NOMO-1 treated with dmso at 0.1 percent for 144 hours (cell line): Measurements from ENCODE around the gene L3HYPDH.

ENCODE experiments used
- DNase-seq: peaks from one replicate; lab custom pipeline; 2025; ENCODE audit not compliant: unreplicated experiment; lab: John Stamatoyannopoulos, UW

The L3HYPDH gene

DNA sequence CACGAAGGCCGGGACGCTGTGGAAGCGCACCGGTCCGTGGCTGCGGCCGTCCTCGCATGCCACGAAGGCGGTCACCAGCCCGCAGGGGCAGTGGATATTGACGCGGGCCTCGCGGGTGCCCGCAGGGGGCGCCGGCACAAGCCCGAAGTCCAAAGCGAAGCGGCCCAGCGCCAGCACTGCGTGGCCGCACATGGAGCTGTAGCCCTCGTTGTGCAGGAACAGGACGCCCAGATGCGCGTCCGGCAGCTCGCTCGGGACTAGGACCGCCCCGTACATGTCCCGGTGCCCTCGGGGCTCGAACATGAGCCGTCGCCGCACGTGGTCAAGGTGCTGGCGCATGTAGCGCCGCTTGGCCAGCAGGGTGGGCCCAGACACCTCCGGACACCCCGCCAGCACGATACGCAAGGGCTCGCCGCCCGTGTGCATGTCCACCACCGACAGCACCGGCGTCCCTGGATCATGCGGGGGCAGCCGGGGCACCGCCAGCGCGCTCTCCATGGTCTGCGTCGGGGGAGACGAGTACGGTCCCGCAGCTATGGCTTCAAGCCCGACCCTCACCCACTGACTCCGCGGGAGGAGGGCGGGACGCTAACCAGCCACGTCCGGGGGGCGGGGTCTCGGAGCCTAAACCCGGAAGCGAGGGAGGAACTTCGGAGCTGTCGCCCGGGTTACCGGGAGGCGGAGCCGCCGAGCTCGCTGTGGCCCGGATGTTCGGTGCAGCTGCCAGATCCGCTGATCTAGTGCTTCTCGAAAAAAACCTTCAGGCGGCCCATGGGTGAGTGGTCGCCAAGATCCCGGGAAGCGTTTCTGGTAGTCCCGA is at the start of gene L3HYPDH, which contains the start of gene JKAMP:
L3HYPDH (minus strand) TSS at position 590 of the 820 bp plus-strand sequence; CDS start at position 498, 92 bp downstream.
JKAMP (plus strand) TSS at position 699 of the 820 bp plus-strand sequence; CDS start at position 772, 73 bp downstream.
- peak; percentile 88 for DNase-seq

DNA sequence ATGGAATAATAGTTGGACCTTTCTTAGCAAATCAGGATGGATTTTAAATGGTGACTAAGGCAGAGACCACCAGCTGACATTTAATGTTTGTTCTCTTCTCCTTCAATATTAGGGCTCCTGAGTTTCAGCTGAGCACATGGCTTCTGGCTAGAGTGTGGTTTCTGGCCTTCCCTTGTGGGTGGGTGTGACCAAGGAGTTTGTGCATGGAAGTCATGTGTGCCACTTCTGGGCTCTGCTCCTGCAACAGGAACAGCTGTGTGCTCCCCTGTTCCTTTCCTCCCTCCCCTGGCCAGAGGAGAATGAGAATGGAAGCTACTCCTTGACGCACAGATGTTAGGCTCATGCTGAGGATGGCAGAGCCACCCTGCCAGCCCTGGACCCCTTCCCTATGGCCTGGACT is 48.2 kb upstream of the L3HYPDH start:
- no peak for DNase-seq

DNA sequence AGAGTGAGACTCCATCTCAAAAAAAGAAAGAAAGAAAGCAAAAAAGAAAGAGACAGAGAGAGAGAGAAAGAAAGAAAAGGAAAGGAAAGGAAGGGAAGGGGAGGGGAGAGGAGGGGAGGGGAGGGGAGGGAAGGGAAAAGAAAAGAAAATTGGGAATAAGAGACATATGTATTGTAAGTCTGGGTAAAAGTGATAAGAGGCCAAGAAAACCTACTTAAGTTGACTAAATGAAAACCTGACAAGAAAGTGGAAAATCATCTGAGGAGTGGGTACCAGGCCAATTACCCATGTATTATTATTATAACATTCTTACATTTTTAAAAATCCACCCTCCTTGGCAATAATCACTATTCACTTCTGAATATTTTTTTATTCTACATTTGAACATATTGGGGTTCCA is 46.1 kb upstream of the L3HYPDH start:
- no peak for DNase-seq

DNA sequence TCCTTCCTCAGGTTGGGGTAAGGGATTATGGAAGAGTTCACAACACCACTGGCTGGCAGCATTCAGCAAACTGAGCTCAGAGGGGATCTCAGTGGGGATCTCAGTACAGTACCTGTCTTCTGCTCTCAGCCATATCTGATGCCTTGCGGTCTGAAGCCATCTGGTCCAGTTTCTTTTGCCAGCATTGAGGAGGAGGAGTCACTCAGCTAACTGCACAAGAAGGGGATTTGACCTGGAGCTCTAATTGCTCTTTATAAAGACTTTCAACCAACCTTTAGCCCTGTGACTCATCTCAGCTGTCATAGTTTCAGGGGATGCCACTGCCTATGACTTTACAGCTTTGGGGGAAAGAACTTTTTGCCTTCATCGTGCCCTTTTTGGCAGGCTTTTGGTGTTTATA is 45.0 kb upstream of the L3HYPDH start:
- DNase-seq, result no peak

DNA sequence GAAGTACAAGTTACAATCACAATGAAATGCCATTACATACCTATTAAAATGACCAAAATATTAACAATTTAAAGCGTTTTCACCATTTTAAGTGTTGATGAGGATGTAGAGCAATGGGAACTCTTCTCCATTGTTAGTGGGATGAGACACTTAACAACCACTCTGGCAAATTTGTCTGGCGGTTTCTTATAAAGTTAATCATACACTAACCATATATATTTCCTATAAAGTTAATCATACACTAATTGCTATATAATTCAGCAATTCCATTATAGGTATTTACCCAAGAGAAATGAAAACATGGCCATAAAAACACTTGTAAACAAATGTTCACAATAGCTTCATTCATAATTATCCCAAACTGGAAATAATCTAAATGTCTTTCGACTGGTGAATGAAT is 36.0 kb upstream of the L3HYPDH start:
- no peak for DNase-seq

DNA sequence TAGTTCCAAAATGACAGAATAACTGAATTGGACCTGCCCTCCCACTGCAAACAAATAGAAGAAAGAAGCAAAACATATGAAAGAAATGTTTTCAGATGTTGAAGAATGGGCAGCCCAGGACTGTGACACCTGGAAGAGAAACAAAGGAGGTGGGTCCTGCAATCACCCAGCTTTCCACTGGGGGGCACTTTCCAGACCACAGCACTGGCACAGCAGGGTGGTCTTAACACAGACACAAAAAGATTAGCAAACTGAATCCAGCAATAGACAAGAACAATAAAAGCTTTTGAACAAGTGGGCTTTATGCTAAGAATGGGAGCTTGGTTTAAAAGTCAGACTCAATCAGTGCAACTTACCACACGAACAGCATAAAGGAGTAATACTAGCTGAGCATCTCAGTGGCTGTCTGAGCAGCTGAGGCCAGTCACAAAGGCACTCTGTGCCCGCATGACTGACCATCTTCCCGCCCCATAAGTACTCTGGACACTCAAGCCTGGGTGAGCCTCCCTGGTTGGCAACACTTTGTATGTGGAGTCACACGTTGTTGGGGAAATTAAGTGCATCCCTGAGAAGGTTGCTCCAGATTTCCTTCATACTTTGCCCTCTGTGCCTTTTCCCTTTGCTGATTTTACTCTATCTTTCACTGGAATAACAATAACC is 27.8 kb upstream of the L3HYPDH start:
- no peak for DNase-seq

DNA sequence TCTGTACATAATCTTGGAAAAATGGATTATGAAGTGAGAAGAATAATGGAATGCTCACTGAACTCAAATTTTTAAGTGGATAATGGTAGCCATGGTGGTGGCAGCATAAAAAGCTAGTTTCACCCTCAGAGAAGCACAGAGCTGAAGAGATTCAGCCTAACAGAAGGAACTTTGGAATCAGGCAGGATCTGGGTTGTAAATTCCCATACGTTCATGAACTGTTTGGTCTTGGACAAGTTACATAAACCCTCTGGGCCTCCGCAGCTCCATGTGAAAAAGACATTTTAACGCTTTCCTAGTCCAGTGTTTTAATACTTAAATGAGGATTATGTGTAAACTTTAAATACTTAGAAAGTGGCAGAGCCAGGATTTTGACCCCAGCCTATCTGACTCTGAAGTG is 26.8 kb upstream of the L3HYPDH start:
- DNase-seq, result no peak

DNA sequence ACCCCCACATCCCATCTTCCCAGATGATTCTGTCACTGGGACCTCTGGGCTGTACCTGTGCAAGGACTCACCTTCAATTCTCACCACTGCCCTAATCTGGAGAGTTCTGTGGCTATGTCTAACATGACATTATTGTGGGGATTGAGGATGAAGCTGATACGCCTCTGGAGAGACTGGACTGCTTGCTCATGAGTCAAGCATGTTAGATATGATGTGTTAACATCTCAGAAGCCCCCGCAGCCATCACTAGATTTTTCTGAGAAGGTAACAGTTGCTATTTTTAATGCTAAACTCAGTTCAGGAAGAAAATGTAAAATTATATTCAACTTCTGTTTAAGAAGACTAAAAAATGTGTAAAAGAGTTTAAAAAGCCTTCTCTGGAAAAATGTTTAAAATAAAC is 25.8 kb upstream of the L3HYPDH start:
- no peak for DNase-seq

DNA sequence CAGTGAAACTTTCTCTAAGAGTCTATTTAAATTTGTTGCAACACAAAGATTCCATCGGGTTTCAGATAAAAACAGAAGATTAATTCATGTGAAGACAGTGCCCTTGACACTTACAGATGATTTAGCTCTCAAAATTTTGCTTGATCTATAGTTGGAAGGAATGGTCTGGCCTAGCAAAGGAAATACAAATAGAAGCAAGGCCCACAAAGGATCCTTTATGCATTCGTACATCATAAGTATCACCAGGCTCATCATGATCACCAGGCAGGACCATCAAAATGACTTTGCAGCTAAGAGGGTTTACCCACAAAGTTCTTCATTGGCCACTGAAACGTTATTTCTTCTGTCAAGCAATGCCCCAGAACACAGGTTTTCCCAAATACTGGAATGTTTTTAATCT is 24.9 kb upstream of the L3HYPDH start:
- DNase-seq, result no peak

DNA sequence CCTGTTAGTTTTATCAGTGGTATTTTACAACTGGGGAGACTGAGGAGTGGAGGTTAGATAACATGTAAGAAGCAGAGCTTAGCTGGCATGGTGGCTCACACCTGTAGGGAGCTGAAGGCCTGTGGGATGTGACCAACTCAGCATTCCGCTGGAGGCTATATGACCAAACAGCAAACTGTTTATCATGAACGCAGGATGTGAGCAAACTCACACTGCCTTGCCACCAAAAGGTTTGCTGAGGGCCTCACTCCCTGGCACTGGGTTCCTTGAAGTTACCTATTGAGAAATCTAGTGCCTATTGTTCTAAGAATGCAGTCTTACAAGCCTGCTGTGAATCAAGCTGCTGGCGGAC is 23.5 kb upstream of the L3HYPDH start:
- no peak for DNase-seq

DNA sequence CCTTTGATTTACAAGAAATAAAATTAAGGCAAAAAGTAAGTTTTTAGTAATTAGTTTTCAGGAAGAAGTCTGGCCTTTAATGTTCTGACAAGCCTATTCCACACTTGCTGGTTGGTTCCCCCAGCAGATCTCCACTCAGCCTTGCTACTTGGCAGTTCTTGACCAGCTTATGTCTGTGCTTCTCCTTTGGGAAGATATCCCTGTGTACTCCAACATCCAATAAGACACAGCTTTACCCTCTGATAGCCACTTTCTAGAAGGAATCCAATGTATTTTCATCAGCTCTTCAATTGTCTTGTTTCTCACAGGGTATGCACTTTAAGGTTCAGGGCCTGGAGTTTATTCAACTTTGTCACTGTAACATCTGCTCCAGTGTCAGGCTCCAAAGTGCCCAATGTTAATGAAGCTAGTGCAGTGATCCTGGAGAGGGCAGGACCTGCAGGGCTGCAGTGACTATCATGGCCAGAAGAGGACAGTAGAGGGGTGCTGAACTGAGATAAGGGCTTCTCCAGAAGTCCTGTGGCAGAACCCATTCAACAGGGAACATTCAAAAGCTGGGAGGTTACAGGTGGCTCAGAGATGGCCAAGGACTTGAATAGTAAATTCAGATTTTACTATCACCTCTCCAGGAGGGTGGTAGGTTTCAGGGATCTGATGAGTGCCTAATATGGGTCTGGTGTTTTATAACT is 23.0 kb upstream of the L3HYPDH start:
- DNase-seq, result peak; percentile 52

DNA sequence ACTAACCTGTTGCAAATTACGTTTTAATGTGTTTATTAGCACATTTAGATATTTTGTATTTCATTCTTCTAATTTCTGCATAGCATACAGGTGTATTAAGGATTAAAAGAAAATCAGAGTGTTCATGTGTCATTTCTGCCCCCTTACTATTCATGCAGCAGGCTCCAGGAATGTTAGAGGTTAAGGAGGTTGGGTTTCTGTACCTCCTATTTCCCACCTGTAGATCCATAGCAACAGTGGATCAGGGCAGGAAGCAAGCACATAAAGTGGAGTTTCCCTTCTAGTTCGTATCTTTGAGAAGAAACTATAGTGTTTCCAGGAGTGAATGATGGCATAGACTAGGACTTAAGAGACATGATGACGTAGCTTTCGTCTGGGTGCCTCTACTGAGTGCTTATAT is 19.0 kb upstream of the L3HYPDH start:
- DNase-seq, result no peak

DNA sequence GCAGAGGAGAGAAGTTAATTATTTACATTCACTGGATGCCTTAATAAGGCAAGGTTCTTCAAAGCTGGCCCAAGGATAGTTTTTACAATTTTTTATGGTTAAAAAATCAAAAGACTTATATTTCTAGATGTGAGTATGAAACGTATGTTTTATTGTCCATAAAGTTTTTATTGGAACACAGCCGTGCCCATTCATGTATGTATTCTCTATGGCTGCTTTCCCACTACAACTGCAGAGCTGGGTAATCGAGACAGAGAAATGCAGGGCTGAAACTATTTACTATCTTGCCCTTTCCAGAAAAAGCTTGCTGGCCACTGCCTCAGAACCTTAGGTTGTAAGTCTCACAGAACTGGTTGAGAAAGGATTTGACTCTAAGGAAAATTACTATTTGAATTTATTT is 16.5 kb upstream of the L3HYPDH start:
- no peak for DNase-seq

DNA sequence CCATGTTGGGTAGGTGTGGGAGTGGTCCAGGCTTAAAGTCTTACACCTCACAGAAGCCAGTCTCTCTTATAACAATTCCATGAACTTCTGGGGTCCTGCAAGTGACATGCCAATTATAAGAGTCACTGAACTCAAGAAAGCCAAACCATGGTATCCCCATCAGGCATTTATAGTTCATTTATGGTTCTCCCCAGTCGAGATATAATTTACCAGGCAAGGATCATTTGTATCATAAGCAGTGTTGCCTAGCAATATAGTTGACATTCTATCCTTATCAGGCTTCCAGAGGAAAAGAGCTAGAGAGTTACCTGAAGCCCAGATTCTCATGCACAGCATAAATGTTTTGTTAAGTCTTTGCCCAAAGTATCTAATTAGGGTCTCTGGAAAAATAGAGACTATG is 8.2 kb upstream of the L3HYPDH start:
- no peak for DNase-seq

DNA sequence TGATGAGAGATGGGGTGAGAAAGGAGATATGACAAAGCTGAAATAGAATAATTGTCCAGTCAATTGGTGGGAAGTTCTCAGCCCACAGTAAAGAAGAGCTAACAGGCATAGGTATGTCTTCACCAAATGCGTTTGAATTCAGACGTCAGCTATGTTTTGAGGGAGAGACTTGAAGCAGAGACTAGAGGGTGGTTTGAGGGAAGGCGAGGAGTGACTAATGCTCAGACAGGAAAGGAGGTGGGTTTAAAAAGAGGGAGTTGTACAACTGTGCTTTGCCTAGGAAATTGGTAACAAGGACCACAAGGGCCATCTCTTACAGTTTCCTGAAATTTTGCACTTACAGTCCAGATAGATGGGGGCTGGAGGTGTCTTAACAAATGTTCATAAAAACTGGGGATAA is 6.5 kb upstream of the L3HYPDH start:
- DNase-seq, result no peak

DNA sequence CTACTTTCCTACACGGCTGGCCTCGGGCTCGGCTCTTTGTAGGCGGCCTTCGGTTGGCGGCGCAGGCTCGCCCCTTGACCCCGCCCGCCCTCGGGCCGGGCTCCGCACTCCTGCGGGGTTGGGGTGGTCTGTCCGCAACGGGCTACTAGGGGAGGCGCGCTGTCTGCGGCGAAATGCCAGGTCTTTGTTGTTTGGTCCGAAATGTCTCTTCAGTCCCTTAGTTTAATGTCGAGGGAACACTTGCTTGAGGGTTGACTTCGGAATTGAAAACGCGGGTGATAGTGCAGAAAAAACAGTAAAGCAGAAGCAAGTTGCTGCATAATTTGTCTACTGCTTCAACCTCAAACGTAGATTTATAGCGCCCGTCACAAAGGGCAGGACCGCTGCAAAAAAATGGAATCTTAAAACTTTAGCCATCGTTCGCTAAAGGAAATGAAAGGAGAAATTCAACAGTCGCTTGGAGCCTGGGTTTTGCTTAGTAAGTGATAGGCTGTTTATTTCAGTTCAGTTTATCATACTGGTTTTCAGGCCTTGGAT is 499 bp upstream of the L3HYPDH start:
- peak; percentile 52 for DNase-seq

DNA sequence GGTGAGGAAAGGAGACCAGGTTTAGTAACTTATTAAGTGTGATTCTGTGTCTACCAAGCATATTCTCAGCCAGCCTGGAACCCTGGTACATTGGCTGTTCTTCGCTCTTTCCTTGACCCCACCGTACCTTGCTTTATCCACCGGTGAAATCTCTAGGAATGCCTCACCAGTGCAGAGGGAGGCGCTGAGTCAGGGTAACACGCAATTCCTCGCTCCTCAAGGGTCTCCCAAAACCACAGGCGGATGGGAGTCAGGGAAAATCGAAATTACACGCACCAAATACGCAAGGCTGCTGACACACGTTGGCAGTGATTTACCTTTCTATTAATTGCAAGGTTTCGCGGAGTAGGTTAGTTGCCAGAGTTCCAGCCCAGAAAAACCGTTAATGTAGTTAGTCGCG is 845 bp downstream of the L3HYPDH start:
- no peak for DNase-seq

DNA sequence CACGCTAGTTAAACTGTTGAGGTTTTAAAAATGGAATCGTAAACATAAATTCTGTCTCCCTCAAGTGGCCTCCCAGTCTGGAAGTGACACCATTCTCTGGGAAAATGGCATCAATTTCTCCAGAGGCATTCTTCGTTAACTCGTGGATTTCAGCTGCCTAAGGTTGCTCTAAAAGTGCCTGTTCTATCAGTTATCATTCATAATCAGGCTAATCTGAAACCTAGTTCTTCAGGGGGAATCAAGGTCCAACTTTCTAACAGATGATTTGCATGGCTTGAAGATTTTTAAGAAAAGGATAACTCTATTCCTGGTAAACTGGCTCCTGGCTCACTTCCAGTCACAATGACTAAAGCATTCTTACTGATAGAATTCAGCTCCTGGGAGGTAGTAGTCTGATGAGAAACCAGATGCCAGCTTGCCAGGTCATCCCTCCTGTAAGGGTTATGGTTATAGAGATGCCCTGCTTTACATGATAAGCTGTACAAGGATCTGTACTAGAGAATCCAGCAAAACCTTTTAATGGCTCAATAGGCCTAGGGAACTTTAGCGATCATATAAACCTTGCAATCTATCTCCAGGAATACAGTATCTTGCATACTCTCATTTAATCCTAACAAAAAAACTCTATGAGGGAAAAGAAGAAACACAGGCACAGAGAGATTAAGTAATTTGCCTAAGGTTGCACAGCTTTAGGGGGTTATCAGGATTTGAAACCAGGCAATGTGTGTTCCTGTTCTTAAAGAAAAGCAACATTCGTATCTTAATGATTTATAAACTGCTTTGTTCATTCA is 1.5 kb downstream of the L3HYPDH start:
- no peak for DNase-seq

DNA sequence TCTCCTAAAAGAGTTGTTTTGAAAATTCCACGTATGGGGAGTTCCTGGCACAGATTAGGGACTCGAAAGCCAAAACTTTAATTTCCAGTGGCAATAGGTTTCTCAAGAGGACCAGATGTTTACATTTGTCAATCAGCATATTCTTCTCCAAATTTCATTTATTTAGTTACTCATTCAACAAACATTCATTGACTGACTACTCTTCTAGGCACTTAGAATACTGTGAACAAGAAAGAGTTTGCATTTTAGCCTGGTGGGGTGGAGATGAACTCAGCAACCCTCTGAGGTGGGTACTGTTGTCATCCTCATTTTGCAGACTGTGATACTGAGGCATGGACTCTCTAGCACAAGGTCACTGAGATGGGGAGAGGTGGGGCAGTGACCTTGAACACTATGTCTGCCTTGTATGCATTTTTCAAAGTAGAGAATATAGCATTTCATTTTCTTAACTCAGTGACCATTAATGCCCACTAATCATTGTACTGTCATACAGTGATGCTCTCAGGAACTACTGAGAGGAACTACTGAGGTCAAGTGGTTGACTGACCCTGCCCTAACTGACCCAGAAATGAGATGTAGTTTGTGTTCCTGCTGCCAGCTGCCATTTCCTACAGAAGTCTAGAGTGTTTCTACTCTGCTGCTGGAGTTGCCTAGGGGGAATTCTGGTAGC is 2.2 kb downstream of the L3HYPDH start:
- DNase-seq, result no peak

DNA sequence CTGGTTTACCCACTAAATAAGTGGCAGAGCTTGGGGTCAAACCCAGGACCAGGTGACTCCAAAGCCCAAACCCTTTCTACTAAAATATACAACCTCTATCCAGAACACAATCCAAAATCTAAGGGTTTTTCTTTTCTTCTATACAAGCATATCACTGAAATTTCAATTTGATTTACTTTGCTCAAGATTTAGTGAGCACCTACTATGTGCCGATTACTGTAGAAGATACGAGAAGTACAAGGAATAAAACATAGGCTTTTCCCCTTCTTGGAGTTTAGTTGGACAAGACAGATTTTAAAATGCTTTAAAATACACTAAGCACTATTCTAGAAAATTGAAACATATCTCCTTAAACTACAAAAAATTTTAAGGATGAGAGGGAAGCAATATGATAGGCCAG is 2.8 kb downstream of the L3HYPDH start:
- no peak for DNase-seq
